Measurements from ENCODE around the gene SMG1. TPM values are rescaled to one million over a fixed set of nuclear protein-coding genes. Genes with fewer than 3 reads are reported as not detected.

The SMG1 gene
- total and polyA plus RNA-seq, 2 donors (not counting 1 experiment from before 2014, with no cell fraction given) = 30.1 to 101 TPM

- no peak overlapping the region for H2AFZ ChIP-seq (ENCODE audit: low read length)
- no peaks in the 10 kb centered on the region for H3K27me3 ChIP-seq (ENCODE audit: control insufficient read depth, insufficient read depth, low read length)
- H3K27ac ChIP-seq (ENCODE audit: insufficient read depth, low read length) = no peak overlapping the region
- peaks cover 18% of the 10 kb centered on the region for H3K36me3 ChIP-seq (ENCODE audit: control insufficient read depth, insufficient read depth, low read length)
- H3K9ac ChIP-seq (ENCODE audit: insufficient read depth, low read length) = no peak overlapping the region
- no peak overlapping the region for H3K4me2 ChIP-seq (ENCODE audit: extremely low read depth, insufficient read depth, low read length)
- TF ChIP-seq EZH2 (IDR thresholded peaks at IDR 0.05; ENCODE audit: low read length, missing control alignments) = no peak
- H4K20me1 ChIP-seq (ENCODE audit: control insufficient read depth, extremely low read depth, insufficient read depth, low read length) = no peaks in the 10 kb centered on the region
- no peak for DNase-seq (ENCODE audit: low read depth in 2 of 2)
- H3K4me3 ChIP-seq (replicated peaks in 1 of 4; ENCODE audit: control extremely low read depth in 1 of 4, insufficient read depth in 1 of 4, low read depth in 3 of 4, low read length in 4 of 4) = no peak overlapping the region
- no peaks in the 10 kb centered on the region for H3K79me2 ChIP-seq (ENCODE audit: control insufficient read depth, insufficient read depth, low read length)
- no peaks in the 10 kb centered on the region for H3K9me3 ChIP-seq (ENCODE audit: control insufficient read depth, insufficient read depth, low read depth, low read length)
- H3K4me1 ChIP-seq (ENCODE audit: control insufficient read depth, extremely low read depth, insufficient read depth, low read length) = no peaks in the 10 kb centered on the region
Measured at GRCh38 chr16:18839555-18839954, 86.7 kb downstream of the SMG1 start.

GRCh38 chr16:18836702-18837101 is 89.5 kb downstream of the SMG1 start:
- Histone ChIP-seq H3K9ac (ENCODE audit: insufficient read depth, low read length) (no peak overlapping the region), H3K27me3 (ENCODE audit: control insufficient read depth, insufficient read depth, low read length) (no peaks in the 10 kb centered on the region), H4K20me1 (ENCODE audit: control insufficient read depth, extremely low read depth, insufficient read depth, low read length) (no peaks in the 10 kb centered on the region), H3K79me2 (ENCODE audit: control insufficient read depth, insufficient read depth, low read length) (no peaks in the 10 kb centered on the region), H3K9me3 (ENCODE audit: control insufficient read depth, insufficient read depth, low read depth, low read length) (no peaks in the 10 kb centered on the region), H3K4me3 (replicated peaks in 1 of 4; ENCODE audit: control extremely low read depth in 1 of 4, insufficient read depth in 1 of 4, low read depth in 3 of 4, low read length in 4 of 4) (no peak overlapping the region), H3K4me2 (ENCODE audit: extremely low read depth, insufficient read depth, low read length) (no peak overlapping the region), H3K27ac (ENCODE audit: insufficient read depth, low read length) (no peak overlapping the region), H3K36me3 (ENCODE audit: control insufficient read depth, insufficient read depth, low read length) (peaks cover 28% of the 10 kb centered on the region), H2AFZ (ENCODE audit: low read length) (no peak overlapping the region), H3K4me1 (ENCODE audit: control insufficient read depth, extremely low read depth, insufficient read depth, low read length) (no peaks in the 10 kb centered on the region)
- no peak for DNase-seq (ENCODE audit: low read depth in 2 of 2)
- no peak for TF ChIP-seq EZH2 (IDR thresholded peaks at IDR 0.05; ENCODE audit: low read length, missing control alignments)
- TF ChIP-seq CTCF (conservative IDR thresholded peaks at IDR 0.05 in 1 of 2, IDR thresholded peaks at IDR 0.05 in 1 of 2; ENCODE audit: low read depth in 1 of 2, low read length in 2 of 2) = no peak

- Histone ChIP-seq H3K4me2 (ENCODE audit: extremely low read depth, insufficient read depth, low read length) (no peak overlapping the region), H3K9me3 (ENCODE audit: control insufficient read depth, insufficient read depth, low read depth, low read length) (no peaks in the 10 kb centered on the region), H3K79me2 (ENCODE audit: control insufficient read depth, insufficient read depth, low read length) (no peaks in the 10 kb centered on the region), H3K4me3 (replicated peaks in 1 of 4; ENCODE audit: control extremely low read depth in 1 of 4, insufficient read depth in 1 of 4, low read depth in 3 of 4, low read length in 4 of 4) (no peak overlapping the region), H3K36me3 (ENCODE audit: control insufficient read depth, insufficient read depth, low read length) (peaks cover 26% of the 10 kb centered on the region), H4K20me1 (ENCODE audit: control insufficient read depth, extremely low read depth, insufficient read depth, low read length) (no peaks in the 10 kb centered on the region), H2AFZ (ENCODE audit: low read length) (no peak overlapping the region), H3K4me1 (ENCODE audit: control insufficient read depth, extremely low read depth, insufficient read depth, low read length) (no peaks in the 10 kb centered on the region), H3K9ac (ENCODE audit: insufficient read depth, low read length) (no peak overlapping the region), H3K27ac (ENCODE audit: insufficient read depth, low read length) (no peak overlapping the region), H3K27me3 (ENCODE audit: control insufficient read depth, insufficient read depth, low read length) (no peaks in the 10 kb centered on the region)
- DNase-seq (ENCODE audit: low read depth in 2 of 2) = no peak
- no peak for TF ChIP-seq CTCF (conservative IDR thresholded peaks at IDR 0.05 in 1 of 2, IDR thresholded peaks at IDR 0.05 in 1 of 2; ENCODE audit: low read depth in 1 of 2, low read length in 2 of 2)
- no peak for TF ChIP-seq EZH2 (IDR thresholded peaks at IDR 0.05; ENCODE audit: low read length, missing control alignments)
Measured at GRCh38 chr16:18834864-18835263, 91.3 kb downstream of the SMG1 start.
